Cardiac muscle cell (in vitro differentiated cells and primary cell): Measurements from ENCODE around the gene ZG16B. TPM values are rescaled to one million over a fixed set of nuclear protein-coding genes. Genes with fewer than 3 reads are reported as not detected.
A peak's percentile ranks its signal among the peaks of the same experiment; 100 is the strongest.

Experiments
- DNase-seq, 2 donors: peaks; one replicate each; pipeline versions ENCODE4 v3.0.0 to v3.0.0-alpha.2; 2010 to 2017; ENCODE audit warnings: low read depth in 1 of 2, low spot score in 1 of 2
- H3K27ac ChIP-seq: fragments of 200-600 bp; sonication (generic); 2 replicates; pipeline ENCODE4 v1.5.1; 2016
- H3K27me3 ChIP-seq: fragments of 200-600 bp; sonication (generic); 2 replicates; pipeline ENCODE4 v1.6.0; 2016; ENCODE audit warnings: control low read depth
- H3K36me3 ChIP-seq: fragments of 200-600 bp; sonication (generic); 2 replicates; pipeline ENCODE4 v1.5.1; 2016; ENCODE audit warnings: control low read depth
- H3K4me1 ChIP-seq: fragments of 200-600 bp; sonication (generic); 2 replicates; pipeline ENCODE4 v1.8.1; 2017; ENCODE audit warnings: low read depth, mild to moderate bottlenecking, mixed run types
- H3K4me3 ChIP-seq: fragments of 200-600 bp; sonication (generic); 2 replicates; pipeline ENCODE4 v1.5.1; 2016; ENCODE audit warnings: mild to moderate bottlenecking
- H3K9me3 ChIP-seq: fragments of 200-600 bp; sonication (generic); 2 replicates; pipeline ENCODE4 v1.5.1; 2017; ENCODE audit warnings: low read depth, mild to moderate bottlenecking, control low read depth
- CTCF ChIP-seq: IDR thresholded peaks from 2 replicates; pipeline ENCODE4 v1.5.1; 2012; ENCODE audit warnings: low read depth, mild to moderate bottlenecking, low read length
- polyA plus RNA-seq: library from polyadenylated mRNA; unstranded; fragments of >200 nt; fragmentation: Nextera tagmentation; extraction: Ambion mirVana; gene quantifications from 2 replicates; pipeline ENCODE4 v1.2.1, GENCODE V29; 2016
- total RNA-seq: library from RNA; depleted of rRNA; stranded (reverse); fragments of >200 nt; gene quantifications from 2 replicates; pipeline ENCODE4 v1.2.3, GENCODE V29; 2016

Gene ZG16B
- total and polyA plus RNA-seq, 2 experiments from 2014 or later, result not detected

GRCh38 chr16:2839650-2840450 lies 9.7 kb downstream of the ZG16B start:
- peaks cover 3% of the 10 kb centered on the region for H3K27me3 ChIP-seq
- TF ChIP-seq CTCF, result no peak
- no peak overlapping the region for H3K4me3 ChIP-seq
- H3K36me3 ChIP-seq, result no peaks in the 10 kb centered on the region
- DNase-seq, result no peak
- H3K27ac ChIP-seq, result no peak overlapping the region
- no peaks in the 10 kb centered on the region for H3K9me3 ChIP-seq
- H3K4me1 ChIP-seq, result no peaks in the 10 kb centered on the region

GRCh38 chr16:2840914-2841313 lies 10.8 kb downstream of the ZG16B start:
- Histone ChIP-seq H3K27ac (no peak overlapping the region), H3K4me1 (no peaks in the 10 kb centered on the region), H3K27me3 (peaks cover 5% of the 10 kb centered on the region), H3K36me3 (no peaks in the 10 kb centered on the region), H3K4me3 (no peak overlapping the region), H3K9me3 (no peaks in the 10 kb centered on the region)
- TF ChIP-seq CTCF, result no peak
- no peak for DNase-seq

- H3K9me3 ChIP-seq, result no peaks in the 10 kb centered on the region
- H3K4me3 ChIP-seq, result no peak overlapping the region
- TF ChIP-seq CTCF, result no peak
Observed at GRCh38 chr16:2841606-2842339, 11.7 kb downstream of the ZG16B start.

GRCh38 chr16:2842340-2843000 lies 12.4 kb downstream of the ZG16B start:
- Histone ChIP-seq H3K4me1 (no peaks in the 10 kb centered on the region), H3K9me3 (no peaks in the 10 kb centered on the region), H3K4me3 (no peak overlapping the region), H3K27ac (no peak overlapping the region), H3K27me3 (peaks cover 5% of the 10 kb centered on the region), H3K36me3 (no peaks in the 10 kb centered on the region)
- DNase-seq, result peak; percentile 14 to 54
- TF ChIP-seq CTCF, result peak; percentile 47

More at GRCh38 chr16:2841606-2842339, 11.7 kb downstream of the ZG16B start:
- Histone ChIP-seq H3K4me1 (no peaks in the 10 kb centered on the region), H3K27ac (no peak overlapping the region), H3K36me3 (no peaks in the 10 kb centered on the region), H3K27me3 (peaks cover 5% of the 10 kb centered on the region)
- no peak for DNase-seq

GRCh38 chr16:2843526-2843925 lies 13.4 kb downstream of the ZG16B start:
- H3K4me3 ChIP-seq, result no peak overlapping the region
- no peak for TF ChIP-seq CTCF
- no peak overlapping the region for H3K27ac ChIP-seq
- no peak for DNase-seq
- H3K4me1 ChIP-seq, result no peaks in the 10 kb centered on the region
- peaks cover 5% of the 10 kb centered on the region for H3K27me3 ChIP-seq
- H3K9me3 ChIP-seq, result no peaks in the 10 kb centered on the region
- H3K36me3 ChIP-seq, result no peaks in the 10 kb centered on the region
